HEK293 (cell line): Measurements from ENCODE around the gene CACNA1S.

Source experiments
- GLIS1 ChIP-seq: fragments of 450-650 bp; formaldehyde crosslinking; IDR thresholded peaks from 2 replicates; pipeline ENCODE4 v1.5.1; 2016; ENCODE audit warnings: missing biosample characterization, missing genetic modification characterization
- KLF7 ChIP-seq: fragments of 450-650 bp; formaldehyde crosslinking; IDR thresholded peaks from 2 replicates; pipeline ENCODE4 v1.5.1; 2016; ENCODE audit warnings: missing biosample characterization, missing genetic modification characterization, borderline replicate concordance
- OVOL3 ChIP-seq: fragments of 450-650 bp; formaldehyde crosslinking; IDR thresholded peaks from 2 replicates; pipeline ENCODE4 v1.5.1; 2016; ENCODE audit warnings: missing biosample characterization, missing genetic modification characterization
- SP3 ChIP-seq: fragments of 450-650 bp; formaldehyde crosslinking; IDR thresholded peaks from 2 replicates; pipeline ENCODE4 v1.5.1; 2016; ENCODE audit warnings: missing biosample characterization, missing genetic modification characterization
- YY1 ChIP-seq: fragments of 450-650 bp; formaldehyde crosslinking; IDR thresholded peaks from 2 replicates; pipeline ENCODE4 v1.5.1; 2018; ENCODE audit warnings: missing biosample characterization, missing genetic modification characterization
- ZBTB48 ChIP-seq: fragments of 450-650 bp; formaldehyde crosslinking; IDR thresholded peaks from 2 replicates; pipeline ENCODE4 v1.5.1; 2016; ENCODE audit warnings: missing biosample characterization, missing genetic modification characterization
- ZFP69B ChIP-seq: fragments of 450-650 bp; formaldehyde crosslinking; IDR thresholded peaks from 2 replicates; pipeline ENCODE4 v1.5.1; 2016; ENCODE audit warnings: missing biosample characterization, missing genetic modification characterization
- ZNF114 ChIP-seq: fragments of 450-650 bp; formaldehyde crosslinking; IDR thresholded peaks from 2 replicates; pipeline ENCODE4 v1.5.0; 2017; ENCODE audit warnings: missing biosample characterization, missing genetic modification characterization
- ZNF266 ChIP-seq: fragments of 450-650 bp; formaldehyde crosslinking; IDR thresholded peaks from 2 replicates; pipeline ENCODE4 v1.5.1; 2016; ENCODE audit warnings: missing biosample characterization, missing genetic modification characterization, low read depth
- ZNF324 ChIP-seq: fragments of 450-650 bp; formaldehyde crosslinking; IDR thresholded peaks from 2 replicates; pipeline ENCODE4 v1.5.1; 2016; ENCODE audit warnings: missing biosample characterization, missing genetic modification characterization
- ZNF366 ChIP-seq: fragments of 450-650 bp; formaldehyde crosslinking; conservative IDR thresholded peaks from 2 replicates; pipeline ENCODE4 v1.5.1; 2016; ENCODE audit warnings: missing biosample characterization, missing genetic modification characterization
- ZNF48 ChIP-seq: fragments of 450-650 bp; formaldehyde crosslinking; IDR thresholded peaks from 2 replicates; pipeline ENCODE4 v1.5.1; 2016; ENCODE audit warnings: missing biosample characterization, missing genetic modification characterization
- ZNF501 ChIP-seq: fragments of 450-650 bp; formaldehyde crosslinking; IDR thresholded peaks from 2 replicates; pipeline ENCODE4 v1.5.1; 2016; ENCODE audit warnings: missing biosample characterization, missing genetic modification characterization
- ZNF514 ChIP-seq: fragments of 450-650 bp; formaldehyde crosslinking; IDR thresholded peaks from 2 replicates; pipeline ENCODE4 v1.5.1; 2016; ENCODE audit warnings: missing biosample characterization, missing genetic modification characterization
- ZNF571 ChIP-seq: fragments of 450-650 bp; formaldehyde crosslinking; IDR thresholded peaks from 2 replicates; pipeline ENCODE4 v1.5.0; 2017; ENCODE audit warnings: missing biosample characterization, missing genetic modification characterization
- ZNF623 ChIP-seq: fragments of 450-650 bp; formaldehyde crosslinking; IDR thresholded peaks from 2 replicates; pipeline ENCODE4 v1.5.1; 2016; ENCODE audit warnings: missing biosample characterization, missing genetic modification characterization
- TF ChIP-seq, protein P1 (sequence below): fragments of 450-650 bp; formaldehyde crosslinking; IDR thresholded peaks from 2 replicates; pipeline ENCODE4; 2016; ENCODE audit warnings: missing biosample characterization, missing genetic modification characterization
- TF ChIP-seq, protein P2 (sequence below): fragments of 450-650 bp; formaldehyde crosslinking; IDR thresholded peaks from 2 replicates; pipeline ENCODE4 v1.5.1; 2017; ENCODE audit warnings: missing biosample characterization, missing genetic modification characterization
- TF ChIP-seq, protein P3 (sequence below): fragments of 450-650 bp; formaldehyde crosslinking; IDR thresholded peaks from 2 replicates; pipeline ENCODE4 v1.5.0; 2017; ENCODE audit warnings: missing biosample characterization, missing genetic modification characterization, borderline replicate concordance
- TF ChIP-seq, protein P4 (sequence below): fragments of 450-650 bp; formaldehyde crosslinking; IDR thresholded peaks from 2 replicates; pipeline ENCODE4 v1.5.1; 2016; ENCODE audit warnings: missing biosample characterization, missing genetic modification characterization
- TF ChIP-seq, protein P5 (sequence below): fragments of 450-650 bp; formaldehyde crosslinking; IDR thresholded peaks from 2 replicates; pipeline ENCODE4 v1.5.1; 2016; ENCODE audit warnings: missing biosample characterization, missing genetic modification characterization
- TF ChIP-seq, protein P6 (sequence below): fragments of 450-650 bp; formaldehyde crosslinking; IDR thresholded peaks from 2 replicates; pipeline ENCODE4 v1.5.1; 2016; ENCODE audit warnings: missing biosample characterization, missing genetic modification characterization, low read depth
- TF ChIP-seq, protein P7 (sequence below): fragments of 450-650 bp; formaldehyde crosslinking; IDR thresholded peaks from 2 replicates; pipeline ENCODE4 v1.5.1; 2016; ENCODE audit warnings: missing biosample characterization, missing genetic modification characterization
- TF ChIP-seq, protein P8 (sequence below): fragments of 450-650 bp; formaldehyde crosslinking; IDR thresholded peaks from 2 replicates; pipeline ENCODE4 v1.5.1; 2016; ENCODE audit warnings: missing biosample characterization, missing genetic modification characterization

CACNA1S gene

DNA sequence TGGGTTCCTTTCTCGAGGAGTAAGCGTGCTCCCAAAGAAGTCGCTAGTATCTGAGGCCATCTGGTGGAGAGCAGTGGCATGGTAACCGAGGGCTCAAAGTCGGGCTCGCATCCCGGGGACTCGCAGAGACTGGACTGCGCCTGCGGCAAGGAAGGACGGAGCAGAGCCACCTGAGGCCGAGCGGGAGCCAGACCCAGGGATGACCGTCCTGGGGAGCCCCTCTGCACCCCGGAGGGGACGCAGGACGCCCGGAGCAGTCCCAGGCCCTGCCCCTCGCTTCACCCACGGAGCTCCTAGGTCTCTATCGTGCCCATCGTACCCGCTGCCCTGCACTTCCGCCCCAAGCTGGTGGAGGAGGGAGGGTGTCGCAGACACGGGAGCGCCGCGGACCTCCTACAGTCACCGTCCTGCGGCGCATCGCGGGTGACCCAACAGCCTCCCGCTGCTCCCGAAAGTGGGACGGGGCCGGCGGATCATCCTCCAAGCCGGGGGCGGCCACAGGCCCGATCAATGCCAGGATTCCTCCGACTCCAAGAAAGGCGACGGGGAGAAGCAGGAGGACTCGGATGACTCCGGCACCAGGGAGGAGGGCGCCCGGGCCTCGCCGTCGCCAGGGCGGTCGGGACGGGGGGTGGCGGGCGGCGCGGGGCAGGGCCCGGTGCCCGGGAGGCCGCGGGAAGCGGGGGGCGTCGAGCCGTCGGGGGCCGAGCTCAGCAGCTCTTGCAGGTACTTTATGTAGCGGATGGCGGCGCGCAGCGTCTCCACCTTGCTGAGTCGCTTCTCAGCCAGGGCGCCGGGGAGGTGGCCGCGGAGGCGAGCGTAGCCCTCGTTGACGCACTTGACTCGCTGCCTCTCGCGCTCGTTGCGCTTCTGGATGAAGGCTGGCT, 2.3 kb upstream of the CACNA1S start (continued):
- TF ChIP-seq, protein P1, sequence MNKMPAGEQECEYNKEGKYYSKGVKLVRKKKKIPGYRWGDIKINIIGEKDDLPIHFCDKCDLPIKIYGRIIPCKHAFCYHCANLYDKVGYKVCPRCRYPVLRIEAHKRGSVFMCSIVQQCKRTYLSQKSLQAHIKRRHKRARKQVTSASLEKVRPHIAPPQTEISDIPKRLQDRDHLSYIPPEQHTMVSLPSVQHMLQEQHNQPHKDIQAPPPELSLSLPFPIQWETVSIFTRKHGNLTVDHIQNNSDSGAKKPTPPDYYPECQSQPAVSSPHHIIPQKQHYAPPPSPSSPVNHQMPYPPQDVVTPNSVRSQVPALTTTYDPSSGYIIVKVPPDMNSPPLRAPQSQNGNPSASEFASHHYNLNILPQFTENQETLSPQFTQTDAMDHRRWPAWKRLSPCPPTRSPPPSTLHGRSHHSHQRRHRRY: no peak
- TF ChIP-seq ZNF623 (tag by site-specific recombination): no peak
- TF ChIP-seq, protein P2, sequence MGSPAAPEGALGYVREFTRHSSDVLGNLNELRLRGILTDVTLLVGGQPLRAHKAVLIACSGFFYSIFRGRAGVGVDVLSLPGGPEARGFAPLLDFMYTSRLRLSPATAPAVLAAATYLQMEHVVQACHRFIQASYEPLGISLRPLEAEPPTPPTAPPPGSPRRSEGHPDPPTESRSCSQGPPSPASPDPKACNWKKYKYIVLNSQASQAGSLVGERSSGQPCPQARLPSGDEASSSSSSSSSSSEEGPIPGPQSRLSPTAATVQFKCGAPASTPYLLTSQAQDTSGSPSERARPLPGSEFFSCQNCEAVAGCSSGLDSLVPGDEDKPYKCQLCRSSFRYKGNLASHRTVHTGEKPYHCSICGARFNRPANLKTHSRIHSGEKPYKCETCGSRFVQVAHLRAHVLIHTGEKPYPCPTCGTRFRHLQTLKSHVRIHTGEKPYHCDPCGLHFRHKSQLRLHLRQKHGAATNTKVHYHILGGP: no peak
- TF ChIP-seq, protein P3, sequence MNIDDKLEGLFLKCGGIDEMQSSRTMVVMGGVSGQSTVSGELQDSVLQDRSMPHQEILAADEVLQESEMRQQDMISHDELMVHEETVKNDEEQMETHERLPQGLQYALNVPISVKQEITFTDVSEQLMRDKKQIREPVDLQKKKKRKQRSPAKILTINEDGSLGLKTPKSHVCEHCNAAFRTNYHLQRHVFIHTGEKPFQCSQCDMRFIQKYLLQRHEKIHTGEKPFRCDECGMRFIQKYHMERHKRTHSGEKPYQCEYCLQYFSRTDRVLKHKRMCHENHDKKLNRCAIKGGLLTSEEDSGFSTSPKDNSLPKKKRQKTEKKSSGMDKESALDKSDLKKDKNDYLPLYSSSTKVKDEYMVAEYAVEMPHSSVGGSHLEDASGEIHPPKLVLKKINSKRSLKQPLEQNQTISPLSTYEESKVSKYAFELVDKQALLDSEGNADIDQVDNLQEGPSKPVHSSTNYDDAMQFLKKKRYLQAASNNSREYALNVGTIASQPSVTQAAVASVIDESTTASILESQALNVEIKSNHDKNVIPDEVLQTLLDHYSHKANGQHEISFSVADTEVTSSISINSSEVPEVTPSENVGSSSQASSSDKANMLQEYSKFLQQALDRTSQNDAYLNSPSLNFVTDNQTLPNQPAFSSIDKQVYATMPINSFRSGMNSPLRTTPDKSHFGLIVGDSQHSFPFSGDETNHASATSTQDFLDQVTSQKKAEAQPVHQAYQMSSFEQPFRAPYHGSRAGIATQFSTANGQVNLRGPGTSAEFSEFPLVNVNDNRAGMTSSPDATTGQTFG (tag by site-specific recombination): no peak
- peak; percentile 92 for TF ChIP-seq GLIS1
- peak; percentile 92 for TF ChIP-seq ZNF501
- TF ChIP-seq, protein P4, sequence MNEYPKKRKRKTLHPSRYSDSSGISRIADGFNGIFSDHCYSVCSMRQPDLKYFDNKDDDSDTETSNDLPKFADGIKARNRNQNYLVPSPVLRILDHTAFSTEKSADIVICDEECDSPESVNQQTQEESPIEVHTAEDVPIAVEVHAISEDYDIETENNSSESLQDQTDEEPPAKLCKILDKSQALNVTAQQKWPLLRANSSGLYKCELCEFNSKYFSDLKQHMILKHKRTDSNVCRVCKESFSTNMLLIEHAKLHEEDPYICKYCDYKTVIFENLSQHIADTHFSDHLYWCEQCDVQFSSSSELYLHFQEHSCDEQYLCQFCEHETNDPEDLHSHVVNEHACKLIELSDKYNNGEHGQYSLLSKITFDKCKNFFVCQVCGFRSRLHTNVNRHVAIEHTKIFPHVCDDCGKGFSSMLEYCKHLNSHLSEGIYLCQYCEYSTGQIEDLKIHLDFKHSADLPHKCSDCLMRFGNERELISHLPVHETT (tag by site-specific recombination): no peak
- TF ChIP-seq ZNF114 (tag by site-specific recombination): no peak
- no peak for TF ChIP-seq ZNF48
- TF ChIP-seq YY1 (tag by site-specific recombination): no peak
- TF ChIP-seq OVOL3: no peak
- TF ChIP-seq, protein P5, sequence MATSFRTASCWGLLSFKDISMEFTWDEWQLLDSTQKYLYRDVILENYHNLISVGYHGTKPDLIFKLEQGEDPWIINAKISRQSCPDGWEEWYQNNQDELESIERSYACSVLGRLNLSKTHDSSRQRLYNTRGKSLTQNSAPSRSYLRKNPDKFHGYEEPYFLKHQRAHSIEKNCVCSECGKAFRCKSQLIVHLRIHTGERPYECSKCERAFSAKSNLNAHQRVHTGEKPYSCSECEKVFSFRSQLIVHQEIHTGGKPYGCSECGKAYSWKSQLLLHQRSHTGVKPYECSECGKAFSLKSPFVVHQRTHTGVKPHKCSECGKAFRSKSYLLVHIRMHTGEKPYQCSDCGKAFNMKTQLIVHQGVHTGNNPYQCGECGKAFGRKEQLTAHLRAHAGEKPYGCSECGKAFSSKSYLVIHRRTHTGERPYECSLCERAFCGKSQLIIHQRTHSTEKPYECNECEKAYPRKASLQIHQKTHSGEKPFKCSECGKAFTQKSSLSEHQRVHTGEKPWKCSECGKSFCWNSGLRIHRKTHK (tag by site-specific recombination): no peak
- TF ChIP-seq, protein P6, sequence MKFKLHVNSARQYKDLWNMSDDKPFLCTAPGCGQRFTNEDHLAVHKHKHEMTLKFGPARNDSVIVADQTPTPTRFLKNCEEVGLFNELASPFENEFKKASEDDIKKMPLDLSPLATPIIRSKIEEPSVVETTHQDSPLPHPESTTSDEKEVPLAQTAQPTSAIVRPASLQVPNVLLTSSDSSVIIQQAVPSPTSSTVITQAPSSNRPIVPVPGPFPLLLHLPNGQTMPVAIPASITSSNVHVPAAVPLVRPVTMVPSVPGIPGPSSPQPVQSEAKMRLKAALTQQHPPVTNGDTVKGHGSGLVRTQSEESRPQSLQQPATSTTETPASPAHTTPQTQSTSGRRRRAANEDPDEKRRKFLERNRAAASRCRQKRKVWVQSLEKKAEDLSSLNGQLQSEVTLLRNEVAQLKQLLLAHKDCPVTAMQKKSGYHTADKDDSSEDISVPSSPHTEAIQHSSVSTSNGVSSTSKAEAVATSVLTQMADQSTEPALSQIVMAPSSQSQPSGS (tag by site-specific recombination): no peak
- peak; percentile 52; the same call in 1 of the 2 replicates for TF ChIP-seq ZFP69B (tag by site-specific recombination)
- TF ChIP-seq, protein P7, sequence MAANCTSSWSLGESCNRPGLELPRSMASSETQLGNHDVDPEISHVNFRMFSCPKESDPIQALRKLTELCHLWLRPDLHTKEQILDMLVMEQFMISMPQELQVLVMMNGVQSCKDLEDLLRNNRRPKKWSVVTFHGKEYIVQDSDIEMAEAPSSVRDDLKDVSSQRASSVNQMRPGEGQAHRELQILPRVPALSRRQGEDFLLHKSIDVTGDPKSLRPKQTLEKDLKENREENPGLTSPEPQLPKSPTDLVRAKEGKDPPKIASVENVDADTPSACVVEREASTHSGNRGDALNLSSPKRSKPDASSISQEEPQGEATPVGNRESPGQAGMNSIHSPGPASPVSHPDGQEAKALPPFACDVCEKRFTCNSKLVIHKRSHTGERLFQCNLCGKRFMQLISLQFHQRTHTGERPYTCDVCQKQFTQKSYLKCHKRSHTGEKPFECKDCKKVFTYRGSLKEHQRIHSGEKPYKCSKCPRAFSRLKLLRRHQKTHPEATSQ (tag by site-specific recombination): no peak
- TF ChIP-seq, protein P8, sequence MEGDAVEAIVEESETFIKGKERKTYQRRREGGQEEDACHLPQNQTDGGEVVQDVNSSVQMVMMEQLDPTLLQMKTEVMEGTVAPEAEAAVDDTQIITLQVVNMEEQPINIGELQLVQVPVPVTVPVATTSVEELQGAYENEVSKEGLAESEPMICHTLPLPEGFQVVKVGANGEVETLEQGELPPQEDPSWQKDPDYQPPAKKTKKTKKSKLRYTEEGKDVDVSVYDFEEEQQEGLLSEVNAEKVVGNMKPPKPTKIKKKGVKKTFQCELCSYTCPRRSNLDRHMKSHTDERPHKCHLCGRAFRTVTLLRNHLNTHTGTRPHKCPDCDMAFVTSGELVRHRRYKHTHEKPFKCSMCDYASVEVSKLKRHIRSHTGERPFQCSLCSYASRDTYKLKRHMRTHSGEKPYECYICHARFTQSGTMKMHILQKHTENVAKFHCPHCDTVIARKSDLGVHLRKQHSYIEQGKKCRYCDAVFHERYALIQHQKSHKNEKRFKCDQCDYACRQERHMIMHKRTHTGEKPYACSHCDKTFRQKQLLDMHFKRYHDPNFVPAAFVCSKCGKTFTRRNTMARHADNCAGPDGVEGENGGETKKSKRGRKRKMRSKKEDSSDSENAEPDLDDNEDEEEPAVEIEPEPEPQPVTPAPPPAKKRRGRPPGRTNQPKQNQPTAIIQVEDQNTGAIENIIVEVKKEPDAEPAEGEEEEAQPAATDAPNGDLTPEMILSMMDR (tag by site-specific recombination): peak; percentile 97
- TF ChIP-seq ZBTB48: no peak
- no peak for TF ChIP-seq ZNF571 (tag by site-specific recombination)
- no peak for TF ChIP-seq ZNF514 (tag by site-specific recombination)
- peak; percentile 77 for TF ChIP-seq ZNF366 (tag by site-specific recombination)
- TF ChIP-seq KLF7 (tag by site-specific recombination): no peak
- no peak for TF ChIP-seq ZNF266
- no peak for TF ChIP-seq ZNF324 (tag by site-specific recombination)
- TF ChIP-seq SP3 (tag by site-specific recombination): no peak
